ENCODE results near the gene CACNA2D3.
"Not testable (repeated sequence)": the region's sequence is repeated elsewhere in the genome, so short reads cannot be mapped to it uniquely, and the experiment has no call there.

DNA sequence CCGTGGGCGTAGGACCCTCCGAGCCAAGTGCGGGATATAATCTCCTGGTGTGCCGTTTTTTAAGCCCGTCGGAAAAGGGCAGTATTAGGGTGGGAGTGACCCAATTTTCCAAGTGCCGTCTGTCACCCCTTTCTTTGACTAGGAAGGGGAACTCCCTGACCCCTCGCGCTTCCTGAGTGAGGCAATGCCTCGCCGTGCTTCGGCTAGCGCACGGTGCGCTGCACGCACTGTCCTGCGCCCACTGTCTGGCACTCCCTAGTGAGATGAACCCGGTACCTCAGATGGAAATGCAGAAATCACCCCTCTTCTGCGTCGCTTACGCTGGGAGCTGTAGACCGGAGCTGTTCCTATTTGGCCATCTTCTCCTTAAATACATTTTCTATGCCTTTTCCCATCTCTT is 342.2 kb downstream of the CACNA2D3 start:
- TF ChIP-seq, protein P1, sequence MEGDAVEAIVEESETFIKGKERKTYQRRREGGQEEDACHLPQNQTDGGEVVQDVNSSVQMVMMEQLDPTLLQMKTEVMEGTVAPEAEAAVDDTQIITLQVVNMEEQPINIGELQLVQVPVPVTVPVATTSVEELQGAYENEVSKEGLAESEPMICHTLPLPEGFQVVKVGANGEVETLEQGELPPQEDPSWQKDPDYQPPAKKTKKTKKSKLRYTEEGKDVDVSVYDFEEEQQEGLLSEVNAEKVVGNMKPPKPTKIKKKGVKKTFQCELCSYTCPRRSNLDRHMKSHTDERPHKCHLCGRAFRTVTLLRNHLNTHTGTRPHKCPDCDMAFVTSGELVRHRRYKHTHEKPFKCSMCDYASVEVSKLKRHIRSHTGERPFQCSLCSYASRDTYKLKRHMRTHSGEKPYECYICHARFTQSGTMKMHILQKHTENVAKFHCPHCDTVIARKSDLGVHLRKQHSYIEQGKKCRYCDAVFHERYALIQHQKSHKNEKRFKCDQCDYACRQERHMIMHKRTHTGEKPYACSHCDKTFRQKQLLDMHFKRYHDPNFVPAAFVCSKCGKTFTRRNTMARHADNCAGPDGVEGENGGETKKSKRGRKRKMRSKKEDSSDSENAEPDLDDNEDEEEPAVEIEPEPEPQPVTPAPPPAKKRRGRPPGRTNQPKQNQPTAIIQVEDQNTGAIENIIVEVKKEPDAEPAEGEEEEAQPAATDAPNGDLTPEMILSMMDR (IDR thresholded peaks at IDR 0.05) = not testable (repeated sequence)
- TF ChIP-seq POLR2A (IDR thresholded peaks at IDR 0.05); POLR2AphosphoS5 (IDR thresholded peaks at IDR 0.05; ENCODE audit: insufficient read depth in 1 of 2, low read depth in 1 of 2): not testable (repeated sequence)
